Trophoblast cell (in vitro differentiated cells and primary cell): ENCODE data around the gene DQX1.
"Not testable (repeated sequence)": the region's sequence is repeated elsewhere in the genome, so short reads cannot be mapped to it uniquely, and the experiment has no call there.

ENCODE experiments used
- DNase-seq, 2 donors: peaks; one replicate each; pipeline ENCODE4 v3.0.0-alpha.2; 2016
- H2AFZ ChIP-seq: 2 replicates; pipeline ENCODE4 v1.6.1; 2013; ENCODE audit warnings: low read length, moderate library complexity, mild to moderate bottlenecking; ENCODE audit not compliant: insufficient read depth, poor library complexity
- H2AK5ac ChIP-seq: 2 replicates; pipeline ENCODE4 v1.6.1; 2013; ENCODE audit warnings: mild to moderate bottlenecking, low read length
- H2BK120ac ChIP-seq: 2 replicates; pipeline ENCODE4 v1.6.1; 2013; ENCODE audit warnings: low read length, mild to moderate bottlenecking, moderate library complexity; ENCODE audit not compliant: insufficient read depth, poor library complexity
- H2BK12ac ChIP-seq: 2 replicates; pipeline ENCODE4 v1.6.1; 2013; ENCODE audit warnings: mild to moderate bottlenecking, low read length, moderate library complexity
- H2BK5ac ChIP-seq: 2 replicates; pipeline ENCODE4 v1.6.1; 2013; ENCODE audit warnings: low read length, low read depth, moderate library complexity, mild to moderate bottlenecking; ENCODE audit not compliant: poor library complexity
- H3K14ac ChIP-seq: 2 replicates; pipeline ENCODE4 v1.6.1; 2013; ENCODE audit warnings: mild to moderate bottlenecking, low read length
- H3K18ac ChIP-seq: 2 replicates; pipeline ENCODE4 v1.6.1; 2013; ENCODE audit warnings: mild to moderate bottlenecking, low read length
- H3K23ac ChIP-seq: 2 replicates; pipeline ENCODE4 v1.6.1; 2013; ENCODE audit warnings: low read length
- H3K27ac ChIP-seq: 2 replicates; pipeline ENCODE4 v1.5.1; 2013; ENCODE audit warnings: low read depth, mild to moderate bottlenecking, inconsistent platforms, low read length, moderate library complexity
- H3K27me3 ChIP-seq: 2 replicates; pipeline ENCODE4 v1.6.1; 2013; ENCODE audit warnings: inconsistent platforms, mild to moderate bottlenecking, low read length, moderate library complexity; ENCODE audit not compliant: insufficient read depth
- H3K36me3 ChIP-seq, 2 experiments: 1 replicate in 1 of 2; 2 replicates in 1 of 2; pipeline ENCODE4 v1.6.1; 2013; ENCODE audit warnings: low read length in 2 of 2, mild to moderate bottlenecking in 2 of 2, moderate library complexity in 1 of 2; ENCODE audit not compliant: insufficient read depth in 2 of 2, control insufficient read depth in 1 of 2
- H3K4ac ChIP-seq: 2 replicates; pipeline ENCODE4 v1.6.1; 2013; ENCODE audit warnings: low read depth, mild to moderate bottlenecking, low read length, moderate library complexity
- H3K4me1 ChIP-seq, 2 experiments: 1 replicate in 1 of 2; 2 replicates in 1 of 2; pipeline ENCODE4 v1.6.1; 2013; ENCODE audit warnings: low read length in 2 of 2, mild to moderate bottlenecking in 2 of 2, moderate library complexity in 1 of 2; ENCODE audit not compliant: insufficient read depth in 2 of 2, control insufficient read depth in 1 of 2
- H3K4me2 ChIP-seq: 2 replicates; pipeline ENCODE4 v1.6.1; 2013; ENCODE audit warnings: inconsistent platforms, mild to moderate bottlenecking, low read length, moderate library complexity
- H3K4me3 ChIP-seq: 2 replicates; pipeline ENCODE4 v1.5.1; 2013; ENCODE audit warnings: mild to moderate bottlenecking, low read depth, low read length, inconsistent platforms
- H3K79me1 ChIP-seq: one replicate; pipeline ENCODE4 v1.6.1; 2013; ENCODE audit warnings: low read length
- H3K79me2 ChIP-seq: 2 replicates; pipeline ENCODE4 v1.6.1; 2013; ENCODE audit warnings: low read length, mild to moderate bottlenecking; ENCODE audit not compliant: control insufficient read depth, insufficient read depth, poor library complexity
- H3K9ac ChIP-seq: 2 replicates; pipeline ENCODE4 v1.6.1; 2013; ENCODE audit warnings: mild to moderate bottlenecking, low read length
- H3K9me3 ChIP-seq: 2 replicates; pipeline ENCODE4 v1.6.1; 2013; ENCODE audit warnings: low read depth, mild to moderate bottlenecking, control low read depth, inconsistent platforms, low read length; ENCODE audit not compliant: insufficient read depth
- H4K12ac ChIP-seq: 2 replicates; pipeline ENCODE4 v1.6.1; 2013; ENCODE audit warnings: low read depth, mild to moderate bottlenecking, low read length, moderate library complexity
- H4K8ac ChIP-seq: 2 replicates; pipeline ENCODE4 v1.6.1; 2013; ENCODE audit warnings: low read depth, mild to moderate bottlenecking, low read length, moderate library complexity
- H4K91ac ChIP-seq: one replicate; pipeline ENCODE4 v1.6.1; 2013; ENCODE audit warnings: low read depth, mild to moderate bottlenecking, low read length, moderate library complexity
- WGBS: extraction: QIAGEN DNeasy Blood & Tissue Kit; methylation state at CpG from one replicate; pipeline ENCODE4 v1.1.7; 2013; ENCODE audit warnings: missing lambda C conversion rate; ENCODE audit not compliant: insufficient read length, insufficient coverage; ENCODE audit errors: extremely low coverage; 5-methylcytosine and 5-hydroxymethylcytosine counted together

The DQX1 gene

DNA sequence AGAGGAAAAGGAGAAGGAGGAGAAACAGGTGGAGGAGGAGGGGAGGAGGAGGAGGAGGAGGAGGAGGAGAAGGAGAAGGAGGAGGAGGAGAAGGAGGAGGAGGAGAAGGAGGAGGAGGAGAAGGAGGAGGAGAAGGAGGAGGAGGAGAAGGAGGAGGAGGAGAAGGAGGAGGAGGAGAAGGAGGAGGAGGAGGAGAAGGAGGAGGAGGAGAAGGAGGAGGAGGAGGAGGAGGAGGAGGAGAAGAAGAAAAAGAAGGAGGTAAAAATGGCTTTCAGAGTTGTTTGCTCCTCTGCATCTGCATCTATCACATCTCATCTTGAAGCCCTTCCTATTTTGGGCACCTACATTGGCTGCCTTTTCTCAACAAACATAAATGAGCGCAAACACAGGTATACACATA is 35.0 kb upstream of the DQX1 start:
- H3K9ac ChIP-seq, H3K79me2 ChIP-seq, H3K4me3 ChIP-seq, H3K14ac ChIP-seq, H3K18ac ChIP-seq, DNase-seq, H3K4me1 ChIP-seq, H4K12ac ChIP-seq, H3K36me3 ChIP-seq, H4K8ac ChIP-seq, H3K27me3 ChIP-seq, H2AFZ ChIP-seq, H2BK12ac ChIP-seq, H3K4ac ChIP-seq, H2BK120ac ChIP-seq, H4K91ac ChIP-seq, H3K27ac ChIP-seq, H3K79me1 ChIP-seq, H3K23ac ChIP-seq, H2BK5ac ChIP-seq, H3K4me2 ChIP-seq, H3K9me3 ChIP-seq, H2AK5ac ChIP-seq: not testable (repeated sequence)
- no CpG with 5 or more reads among the region's 1 CpG for WGBS

DNA sequence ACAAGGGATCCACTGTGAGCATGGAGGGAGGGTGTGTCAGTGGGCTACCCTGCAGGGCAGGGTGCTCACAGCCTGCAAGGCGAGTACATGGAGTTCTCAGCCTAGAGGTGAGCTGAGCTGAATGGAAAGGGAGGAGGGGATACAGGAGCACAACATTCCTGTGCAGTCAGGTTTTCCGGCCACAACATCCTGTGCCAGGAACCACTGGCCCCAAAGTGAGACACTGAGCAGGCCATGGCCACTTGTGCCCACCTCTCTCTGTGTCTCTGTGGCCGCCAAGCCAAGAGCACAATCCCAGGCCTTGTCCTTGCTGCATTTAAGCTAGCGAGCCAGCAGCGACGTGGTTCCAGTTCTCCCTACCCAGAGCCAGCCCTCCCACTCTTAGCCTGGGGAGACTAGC is 34.6 kb upstream of the DQX1 start:
- Histone ChIP-seq H3K4me1 (peaks cover 0 to 4% of the 10 kb centered on the region in 2 experiments), H2AFZ (no peak overlapping the region), H4K91ac (no peak overlapping the region), H3K4ac (no peak overlapping the region), H3K27ac (no peak overlapping the region), H3K79me2 (no peaks in the 10 kb centered on the region), H3K36me3 (no peaks in the 10 kb centered on the region), H3K79me1 (no peaks in the 10 kb centered on the region), H3K18ac (no peak overlapping the region), H4K8ac (no peak overlapping the region), H4K12ac (no peak overlapping the region), H3K4me3 (no peak overlapping the region), H3K27me3 (peaks cover 2% of the 10 kb centered on the region), H3K9me3 (peaks cover 4% of the 10 kb centered on the region), H3K14ac (no peak overlapping the region), H3K4me2 (no peak overlapping the region), H2BK120ac (no peak overlapping the region), H2AK5ac (no peak overlapping the region), H3K9ac (no peak overlapping the region), H2BK12ac (no peak overlapping the region), H3K23ac (no peak overlapping the region), H2BK5ac (no peak overlapping the region)
- no peak for DNase-seq
- no CpG with 5 or more reads among the region's 6 CpGs for WGBS

DNA sequence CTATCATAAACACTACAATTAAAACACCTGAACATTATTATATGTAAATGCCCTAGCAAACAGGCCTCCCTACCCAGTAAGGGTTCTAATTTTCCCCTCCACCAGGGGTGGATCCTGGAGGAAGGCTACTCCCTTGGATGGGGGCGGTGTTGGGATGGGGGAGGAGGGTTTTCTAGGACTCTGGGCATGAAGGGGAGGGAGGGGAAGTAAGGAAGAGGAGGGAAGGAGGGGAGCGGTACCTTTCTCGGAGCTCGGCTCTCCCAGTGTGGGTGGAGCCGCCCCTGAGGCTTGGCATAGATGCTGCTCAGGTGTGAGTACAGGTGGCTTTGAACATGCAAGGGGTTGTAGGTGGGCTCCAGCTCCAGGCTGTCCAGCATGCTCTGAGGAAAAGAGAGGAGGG is 33.9 kb upstream of the DQX1 start:
- no peak overlapping the region for H3K4me2 ChIP-seq
- DNase-seq: no peak
- H3K23ac ChIP-seq: no peak overlapping the region
- H3K79me2 ChIP-seq: no peaks in the 10 kb centered on the region
- no peak overlapping the region for H4K91ac ChIP-seq
- H3K14ac ChIP-seq: no peak overlapping the region
- H2BK5ac ChIP-seq: no peak overlapping the region
- H2AK5ac ChIP-seq: no peak overlapping the region
- no peak overlapping the region for H4K12ac ChIP-seq
- H3K79me1 ChIP-seq: no peaks in the 10 kb centered on the region
- H3K27me3 ChIP-seq: peaks cover 7% of the 10 kb centered on the region
- H3K9ac ChIP-seq: no peak overlapping the region
- H3K18ac ChIP-seq: no peak overlapping the region
- no peak overlapping the region for H2BK120ac ChIP-seq
- H3K27ac ChIP-seq: no peak overlapping the region
- no peak overlapping the region for H3K4ac ChIP-seq
- H3K9me3 ChIP-seq: peaks cover 4% of the 10 kb centered on the region
- WGBS: no CpG with 5 or more reads among the region's 5 CpGs
- H2BK12ac ChIP-seq: no peak overlapping the region
- no peak overlapping the region for H4K8ac ChIP-seq
- no peak overlapping the region for H2AFZ ChIP-seq
- no peaks in the 10 kb centered on the region for H3K36me3 ChIP-seq
- H3K4me3 ChIP-seq: no peak overlapping the region
- peaks cover 3 to 10% of the 10 kb centered on the region in 2 experiments for H3K4me1 ChIP-seq

DNA sequence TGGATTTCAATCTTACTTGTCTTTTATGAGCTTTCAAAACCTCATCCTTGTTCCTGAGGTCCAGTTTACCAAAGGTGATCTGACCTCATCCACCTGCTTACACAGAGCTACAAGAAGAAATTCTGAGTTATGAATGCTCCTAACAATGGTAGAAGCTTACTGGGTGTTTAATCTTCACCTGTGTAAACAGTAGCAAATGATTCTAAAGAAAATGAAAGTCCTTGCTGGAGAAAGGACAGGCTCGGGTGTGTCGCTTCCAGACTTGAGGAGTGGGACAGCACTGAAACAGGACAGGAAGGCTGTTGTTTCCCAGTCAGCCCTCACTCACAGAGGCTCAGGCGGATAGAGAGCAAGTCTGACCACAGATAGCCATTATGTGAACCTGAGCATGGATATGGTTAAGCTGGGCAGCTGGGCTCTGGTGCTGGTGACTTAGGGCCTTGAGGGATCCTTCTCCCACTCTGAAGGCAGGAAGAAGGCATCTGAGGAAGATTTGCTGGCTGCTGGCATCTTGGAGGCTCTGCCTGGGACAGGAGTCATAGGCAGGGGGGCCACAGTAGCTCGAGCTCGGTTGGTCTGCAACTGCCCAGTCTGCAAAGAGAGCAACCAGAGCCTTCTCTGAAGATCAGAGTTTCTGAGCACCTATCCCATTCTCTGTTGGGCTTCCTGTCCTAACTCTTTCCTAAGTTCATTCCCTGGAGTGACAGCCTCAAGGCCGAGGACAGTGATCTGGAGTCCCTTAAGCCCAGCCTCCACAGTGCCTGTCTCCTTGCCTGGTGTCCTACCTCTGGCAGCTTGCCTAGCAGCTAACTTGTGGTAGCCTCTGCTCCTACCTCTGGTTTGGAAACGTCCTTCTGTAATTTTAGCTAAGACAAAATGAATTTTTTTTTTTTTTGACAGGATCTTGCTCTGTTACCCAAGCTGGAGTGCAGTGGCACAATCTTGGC is 32.5 kb upstream of the DQX1 start:
- Histone ChIP-seq H3K4ac (no peak overlapping the region), H3K27ac (no peak overlapping the region), H2BK120ac (no peak overlapping the region), H3K23ac (no peak overlapping the region), H2BK12ac (no peak overlapping the region), H3K4me2 (no peak overlapping the region), H2BK5ac (no peak overlapping the region), H2AFZ (no peak overlapping the region), H4K8ac (no peak overlapping the region), H3K36me3 (no peaks in the 10 kb centered on the region), H3K79me1 (peaks cover 7% of the 10 kb centered on the region), H3K27me3 (peaks cover 12% of the 10 kb centered on the region), H3K4me1 (peaks cover 4 to 17% of the 10 kb centered on the region in 2 experiments), H3K9me3 (peaks cover 4% of the 10 kb centered on the region), H4K91ac (no peak overlapping the region), H3K14ac (no peak overlapping the region), H3K4me3 (no peak overlapping the region), H3K79me2 (no peaks in the 10 kb centered on the region), H2AK5ac (no peak overlapping the region), H3K18ac (no peak overlapping the region), H4K12ac (no peak overlapping the region), H3K9ac (no peak overlapping the region)
- DNase-seq: no peak
- no CpG with 5 or more reads among the region's 7 CpGs for WGBS
